GM19025 (cell line): ENCODE results near the gene CAMK2A.

Source experiments
- ATAC-seq: cut with Tn5 transposase; IDR thresholded peaks from one replicate; pipeline ENCODE4 v1.9.1; 2021; ENCODE audit warnings: mild to moderate bottlenecking, low read depth, moderate library complexity; ENCODE audit not compliant: unreplicated experiment

The CAMK2A gene

DNA sequence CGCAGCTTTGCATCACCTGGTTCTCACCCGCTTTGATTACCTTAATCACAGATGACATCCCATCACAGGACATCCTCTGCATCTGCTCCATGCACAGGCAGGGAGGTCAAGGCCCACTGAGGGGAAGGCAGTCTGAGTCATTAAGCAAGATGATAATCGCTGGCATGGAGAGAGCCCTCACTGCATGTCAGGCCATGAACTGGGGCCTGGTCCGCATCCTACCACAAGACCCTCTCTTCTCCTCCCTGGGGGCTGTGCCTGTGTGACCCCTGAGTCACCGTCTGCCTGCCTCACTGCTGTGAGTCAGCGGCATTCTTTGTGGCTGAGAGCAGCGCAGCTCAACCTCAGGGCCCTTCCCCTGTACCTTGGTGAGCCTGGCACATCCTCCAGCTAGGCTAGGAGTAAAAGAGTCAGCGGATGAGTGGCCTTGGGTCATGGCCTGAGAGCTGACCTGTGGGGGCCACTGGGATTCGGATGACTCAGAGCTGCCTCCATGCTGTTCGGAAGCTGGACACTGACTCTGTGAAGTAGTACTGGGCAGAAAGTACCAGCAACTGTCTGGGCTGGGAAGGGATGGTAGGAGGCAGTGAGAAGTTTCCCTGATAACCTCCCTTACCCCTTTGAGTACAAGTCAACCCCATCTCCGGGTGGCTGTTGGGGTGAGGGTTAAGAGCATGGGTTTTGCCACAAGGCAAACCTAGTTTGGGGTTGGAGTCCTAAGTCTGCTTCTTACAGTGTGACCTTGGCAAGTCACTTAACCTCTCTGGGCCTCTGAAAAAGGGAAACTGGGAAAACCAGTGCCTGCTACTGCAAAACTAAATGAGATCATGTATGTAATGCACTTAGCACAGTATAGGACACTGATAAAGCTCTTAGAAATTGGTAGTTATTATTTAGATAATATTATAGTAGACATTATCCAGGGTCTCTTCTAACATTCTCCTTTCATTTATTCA, 27.8 kb upstream of the CAMK2A start:
- no peak for ATAC-seq

DNA sequence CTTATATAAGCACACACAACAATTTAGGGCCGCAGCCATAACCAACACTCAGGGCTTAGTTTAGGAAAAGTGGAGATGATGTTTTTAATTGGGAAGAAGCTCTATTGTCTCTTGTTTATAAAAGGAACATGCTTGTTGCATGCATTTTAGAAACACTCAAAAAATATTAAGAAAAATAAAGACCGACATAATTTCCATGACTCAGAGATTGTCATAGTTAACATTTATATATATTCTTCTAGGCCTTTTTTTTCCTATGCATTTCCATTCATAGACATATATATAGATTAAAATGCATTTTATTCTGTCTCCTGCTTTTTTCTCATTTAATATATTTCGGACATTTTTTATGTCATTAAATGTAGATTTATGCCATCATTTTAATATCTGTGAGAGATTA, 26.7 kb upstream of the CAMK2A start:
- no peak for ATAC-seq

GRCh38 chr5:150315245-150315644, 25.7 kb upstream of the CAMK2A start:
- no peak for ATAC-seq

GRCh38 chr5:150313921-150314716, 24.5 kb upstream of the CAMK2A start:
- ATAC-seq: no peak

DNA sequence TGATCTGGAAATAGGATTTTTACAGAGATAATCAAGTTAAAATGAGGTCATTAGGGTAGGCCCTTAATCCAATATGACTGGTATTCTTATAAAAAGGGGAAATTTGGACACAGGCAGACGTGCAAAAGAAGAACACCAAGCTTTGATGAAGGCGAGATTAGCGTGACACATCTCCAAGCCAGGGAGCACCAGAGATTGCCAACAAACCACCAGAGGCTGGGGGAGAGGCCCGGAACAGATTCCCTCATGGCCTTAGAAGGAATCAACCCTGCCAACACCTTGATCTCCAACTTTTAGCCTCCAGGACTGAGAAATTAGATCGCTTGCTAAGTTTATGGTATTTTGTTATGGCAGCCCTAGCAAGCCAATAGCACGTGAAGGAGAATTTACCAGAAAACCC, 23.9 kb upstream of the CAMK2A start:
- no peak for ATAC-seq

- no peak for ATAC-seq
These were observed 22.9 kb upstream of the CAMK2A start for GRCh38 chr5:150312518-150312917.

- ATAC-seq: no peak
These were observed 21.6 kb upstream of the CAMK2A start for GRCh38 chr5:150311015-150311692.

- ATAC-seq: no peak
These were observed 20.7 kb upstream of the CAMK2A start for GRCh38 chr5:150310246-150310645.

- ATAC-seq: no peak
These were observed 20.3 kb upstream of the CAMK2A start for GRCh38 chr5:150309886-150310239.

DNA sequence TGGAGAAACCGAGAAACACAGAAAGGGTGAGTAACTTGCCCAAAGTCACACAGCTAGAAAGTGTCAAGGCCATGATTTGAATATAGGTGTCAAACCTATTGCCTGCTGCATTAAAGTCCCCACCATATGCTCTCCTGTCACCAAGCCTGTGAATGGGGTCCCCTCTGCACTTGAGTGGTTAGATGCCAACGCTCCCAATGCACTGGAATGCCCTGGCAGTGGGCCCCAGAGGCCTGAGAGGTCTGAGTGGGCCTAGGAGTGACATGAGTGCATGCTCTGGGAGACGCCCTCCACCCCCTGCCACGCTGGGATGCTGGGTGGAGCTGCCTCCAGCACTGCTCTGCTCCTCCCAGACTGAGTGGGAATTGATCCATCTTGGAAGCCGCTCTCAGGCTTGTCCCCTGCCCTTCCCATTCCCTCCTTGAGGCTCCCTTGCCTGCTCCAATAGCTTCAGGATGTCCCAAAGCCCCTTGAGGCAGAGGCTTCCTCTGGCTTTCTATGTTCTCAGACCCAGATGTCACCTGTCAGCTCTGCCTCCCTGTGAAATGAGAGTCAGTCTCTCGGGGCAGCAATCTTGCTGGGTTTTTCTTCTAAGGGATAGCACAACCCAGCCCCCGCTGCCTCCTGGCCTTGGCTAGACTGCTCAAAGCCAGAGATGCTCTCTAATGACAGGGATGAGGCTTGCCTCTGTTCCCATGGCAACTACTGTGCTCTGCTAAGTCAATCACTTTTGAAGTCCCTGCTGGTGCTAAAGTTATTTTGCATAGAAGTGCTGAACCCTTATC, 19.7 kb upstream of the CAMK2A start:
- no peak for ATAC-seq

DNA sequence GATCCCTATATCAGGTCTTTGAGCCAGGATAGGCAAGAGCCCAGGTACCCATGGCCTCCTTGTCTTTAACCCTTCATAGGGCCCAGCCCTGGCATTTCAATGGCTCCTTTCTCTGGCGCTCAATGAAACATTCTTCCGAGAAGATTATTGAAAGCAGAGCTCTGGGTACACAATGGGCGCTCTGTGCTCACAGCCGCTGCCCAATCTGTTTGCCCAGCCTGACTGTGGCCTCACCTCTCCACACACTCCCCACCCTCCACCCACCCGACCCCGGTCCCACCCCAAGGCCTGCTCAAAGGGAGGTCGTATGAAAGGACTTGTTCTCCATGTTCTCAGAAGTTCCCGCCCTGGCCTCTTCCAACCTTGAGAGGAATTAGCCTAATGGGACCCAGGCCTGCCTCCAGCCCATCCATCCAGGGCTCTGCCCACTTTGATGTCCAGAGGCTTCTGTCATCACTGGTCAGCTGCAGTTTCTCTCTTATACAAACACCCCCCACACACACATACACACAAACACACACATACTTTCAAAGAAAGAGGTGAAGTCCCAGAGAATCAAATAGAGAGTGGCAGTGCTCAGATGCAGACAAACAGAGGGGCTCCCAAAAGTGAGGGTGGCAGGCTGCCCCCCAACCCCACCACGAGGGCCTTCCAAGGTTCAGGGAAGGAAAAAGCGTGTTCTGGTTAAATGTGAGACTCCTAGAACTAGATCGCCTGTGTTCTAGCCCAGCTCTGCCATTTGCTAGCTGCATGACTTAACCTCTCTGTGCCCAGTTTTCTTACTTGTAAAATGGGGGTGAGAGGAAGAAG, 18.2 kb upstream of the CAMK2A start:
- ATAC-seq: no peak

DNA sequence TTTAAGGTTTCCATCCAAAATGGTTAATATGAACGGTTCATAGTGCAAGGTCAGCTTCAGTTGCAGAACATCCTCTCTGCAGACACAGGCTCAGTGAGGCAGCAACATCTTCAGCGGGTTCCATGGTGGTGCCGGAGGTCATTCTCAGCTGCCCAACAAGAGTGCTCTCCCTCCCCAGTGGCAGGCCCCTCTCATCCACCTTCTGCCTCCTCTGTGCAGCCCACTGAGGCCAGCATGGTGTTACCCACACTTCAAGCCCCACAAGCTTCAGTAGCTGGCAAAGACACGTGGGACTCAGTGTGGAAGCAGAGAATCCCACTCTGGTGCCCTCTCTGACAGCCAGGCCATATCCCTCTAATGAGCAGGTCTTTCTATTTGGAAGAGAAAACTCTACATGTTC, 17.2 kb upstream of the CAMK2A start:
- ATAC-seq: no peak

GRCh38 chr5:150305557-150305956, 16.0 kb upstream of the CAMK2A start:
- ATAC-seq: no peak

- ATAC-seq: no peak
These were observed 15.5 kb upstream of the CAMK2A start for GRCh38 chr5:150305095-150305494.

GRCh38 chr5:150304481-150305081, 15.0 kb upstream of the CAMK2A start:
- no peak for ATAC-seq

- ATAC-seq: no peak
These were observed 14.2 kb upstream of the CAMK2A start for GRCh38 chr5:150303660-150304386.

GRCh38 chr5:150303070-150303615, 13.6 kb upstream of the CAMK2A start:
- ATAC-seq: no peak
